PFSK-1 (cell line): ENCODE data around the gene CHCT1. TPM values are rescaled to one million over a fixed set of nuclear protein-coding genes. Genes with fewer than 3 reads are reported as not detected.

Experiments used
- FOXP2 ChIP-seq: optimal IDR thresholded peaks from 2 replicates; pipeline ENCODE3; 2011; ENCODE audit warnings: borderline replicate concordance, control low read depth, inconsistent platforms; ENCODE audit not compliant: insufficient read depth; ENCODE audit errors: extremely low read length, extremely low read depth
- POLR2AphosphoS5 ChIP-seq: IDR thresholded peaks from 2 replicates; pipeline ENCODE4 v1.6.1; 2012; ENCODE audit warnings: low read depth, mild to moderate bottlenecking, control low read depth, low read length, moderate library complexity
- REST ChIP-seq, 2 experiments: IDR thresholded peaks; 2 replicates each; pipeline versions ENCODE4 v1.6.1 to v1.8.0; 2011 to 2012; ENCODE audit warnings: low read depth in 2 of 2, low read length in 2 of 2, control low read depth in 1 of 2, inconsistent platforms in 1 of 2, mild to moderate bottlenecking in 1 of 2, moderate library complexity in 1 of 2; ENCODE audit not compliant: insufficient read depth in 1 of 2
- SIN3A ChIP-seq: IDR thresholded peaks from 2 replicates; pipeline ENCODE4 v1.6.1; 2012; ENCODE audit warnings: mild to moderate bottlenecking, low read length, moderate library complexity, borderline replicate concordance; ENCODE audit not compliant: insufficient read depth
- TAF1 ChIP-seq: IDR thresholded peaks from 2 replicates; pipeline ENCODE4 v1.6.1; 2012; ENCODE audit warnings: low read length, control low read depth, borderline replicate concordance; ENCODE audit not compliant: insufficient read depth
- polyA plus RNA-seq: library from polyadenylated mRNA; unstranded; fragments of >200 nt; gene quantifications from one replicate; pipeline ENCODE4 v1.2.1, GENCODE V29; 2012; ENCODE audit warnings: low read depth, missing spikeins; ENCODE audit not compliant: insufficient read length

The CHCT1 gene
- not detected for polyA plus RNA-seq

GRCh38 chr17:60422162-60422665 is at the start of gene CHCT1:
Gene CHCT1 (plus strand): TSS chr17:60422489. CDS start chr17:60422593, 104 bp downstream.
- TF ChIP-seq REST (IDR thresholded peaks at IDR 0.05; ENCODE audit: insufficient read depth in 1 of 2, low read depth in 2 of 2, low read length in 2 of 2) (no peak), SIN3A (no peak), TAF1 (no peak), FOXP2 (no peak), POLR2AphosphoS5 (no peak)

- TF ChIP-seq POLR2AphosphoS5 (no peak), TAF1 (no peak), REST (IDR thresholded peaks at IDR 0.05; ENCODE audit: insufficient read depth in 1 of 2, low read depth in 2 of 2, low read length in 2 of 2) (no peak), SIN3A (no peak), FOXP2 (no peak)
These were observed 49.4 kb upstream of the CHCT1 start for GRCh38 chr17:60372790-60373483.

GRCh38 chr17:60381958-60382357 is 40.3 kb upstream of the CHCT1 start:
- TF ChIP-seq POLR2AphosphoS5: no peak
- TF ChIP-seq REST (IDR thresholded peaks at IDR 0.05; ENCODE audit: insufficient read depth in 1 of 2, low read depth in 2 of 2, low read length in 2 of 2): no peak
- no peak for TF ChIP-seq SIN3A
- TF ChIP-seq TAF1: no peak
- TF ChIP-seq FOXP2: no peak

GRCh38 chr17:60383379-60383778 is 38.9 kb upstream of the CHCT1 start:
- TF ChIP-seq REST (IDR thresholded peaks at IDR 0.05; ENCODE audit: insufficient read depth in 1 of 2, low read depth in 2 of 2, low read length in 2 of 2) (no peak), FOXP2 (no peak), TAF1 (no peak), POLR2AphosphoS5 (no peak), SIN3A (no peak)
